Activated CD8-positive, alpha-beta memory T cell treated with anti-CD3 and anti-CD28 coated beads for 24 hours (primary cell): Measurements from ENCODE around the gene ATP6V1E1.
"Not testable (repeated sequence)": the region's sequence is repeated elsewhere in the genome, so short reads cannot be mapped to it uniquely, and the experiment has no call there.

Experiments
- DNase-seq: peaks from one replicate; pipeline ENCODE4 v3.0.0-alpha.2; 2020

Gene ATP6V1E1

DNA sequence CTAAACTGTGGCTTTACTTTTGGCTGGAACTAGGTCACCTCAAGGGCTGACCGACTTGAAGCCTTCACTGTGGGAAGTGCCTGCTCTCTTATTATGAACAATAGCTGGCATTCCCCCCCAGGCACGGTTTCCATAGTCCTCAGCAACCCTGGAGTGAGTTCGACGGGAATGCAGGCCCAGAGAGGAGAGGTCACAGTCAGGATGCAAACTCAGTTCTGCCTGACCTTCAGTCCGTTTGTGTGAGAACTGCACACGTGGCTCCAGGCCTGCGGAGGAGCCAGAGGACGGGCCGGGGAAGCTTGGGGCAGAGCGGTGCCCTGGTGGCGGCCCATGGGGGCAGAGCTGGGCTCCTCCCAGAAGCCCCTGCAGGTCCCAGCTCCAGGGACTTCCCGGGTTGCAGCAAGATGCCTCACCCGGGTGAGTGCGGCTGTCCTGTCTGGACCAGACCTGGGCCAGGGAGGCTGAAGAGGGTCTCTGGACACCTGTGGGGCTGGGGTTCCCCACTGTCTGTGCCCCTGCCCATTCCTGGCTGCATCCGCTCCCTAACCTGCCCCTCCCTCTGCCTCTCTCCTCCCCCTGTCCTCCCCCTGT is 48.0 kb downstream of the ATP6V1E1 start:
- DNase-seq = no peak

DNA sequence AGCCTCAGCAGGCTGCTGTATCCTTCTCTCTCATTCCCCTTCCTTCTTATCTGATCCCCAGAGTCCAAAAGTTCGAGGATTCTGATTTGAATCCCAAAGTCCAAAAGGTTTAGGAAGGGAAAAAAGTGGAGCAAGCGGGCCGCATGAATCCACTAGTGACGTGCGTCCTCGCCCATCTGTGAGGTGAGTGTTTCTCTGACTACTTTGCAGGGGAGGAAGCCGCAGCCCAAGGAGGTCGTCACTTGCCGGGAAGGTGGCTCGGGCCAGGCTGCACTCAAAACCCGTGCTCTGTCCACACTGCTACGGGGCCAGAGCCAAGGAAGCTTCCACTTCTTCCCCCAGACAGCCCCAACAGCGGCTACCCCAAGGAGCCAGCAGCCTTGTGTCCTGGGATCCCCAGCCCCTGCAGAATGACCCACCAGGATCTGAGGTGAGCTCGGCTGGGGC is 49.0 kb downstream of the ATP6V1E1 start:
- no peak for DNase-seq

DNA sequence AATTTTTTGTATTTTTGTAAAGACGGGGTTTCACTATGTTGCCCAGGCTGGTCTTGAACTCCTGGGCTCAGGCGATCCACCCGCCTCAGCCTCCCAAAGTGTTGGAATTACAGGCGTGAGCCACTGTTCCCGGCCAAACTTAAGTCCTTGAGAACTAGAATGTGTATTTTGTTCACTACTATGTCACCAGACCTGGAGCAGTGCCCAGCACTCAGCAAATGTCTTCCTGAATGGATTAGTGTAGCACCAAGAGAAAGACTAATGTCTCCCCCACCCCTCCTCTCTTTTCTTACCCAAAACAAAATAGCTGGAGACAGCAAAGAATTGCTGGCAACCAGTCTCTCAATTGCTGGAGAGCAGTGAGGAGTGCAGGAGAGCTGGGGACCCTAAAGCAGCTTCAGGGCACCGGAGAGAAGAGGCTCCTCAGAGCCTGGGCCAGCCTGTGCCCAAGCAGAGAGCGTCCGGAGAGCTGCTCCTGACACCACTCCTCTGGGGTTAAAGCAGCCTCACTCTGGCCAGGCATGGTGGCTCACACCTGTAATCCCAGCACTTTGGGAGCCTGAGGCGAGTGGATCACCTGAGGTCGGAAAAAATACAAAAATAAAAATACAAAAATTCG is 50.3 kb downstream of the ATP6V1E1 start:
- no peak for DNase-seq

DNA sequence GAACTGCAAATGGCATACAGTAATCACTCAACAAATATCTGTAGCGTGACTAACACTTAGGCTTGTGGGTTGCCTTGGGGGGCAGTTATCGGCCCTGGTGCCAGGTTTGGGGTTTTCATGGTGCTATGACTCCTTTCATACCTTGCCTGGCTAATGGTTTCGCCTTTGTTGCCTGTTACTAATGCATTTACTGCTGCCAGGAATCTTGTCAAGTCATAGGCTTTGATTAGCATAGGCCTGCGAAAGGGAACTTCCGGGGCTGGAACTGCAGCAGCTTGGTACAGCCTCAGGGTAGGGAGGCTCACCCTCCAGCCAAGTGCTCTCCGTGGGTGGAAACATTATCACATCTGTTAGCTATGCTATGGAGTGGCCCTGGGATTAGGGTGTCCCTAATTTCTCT is 52.1 kb downstream of the ATP6V1E1 start:
- no peak for DNase-seq

DNA sequence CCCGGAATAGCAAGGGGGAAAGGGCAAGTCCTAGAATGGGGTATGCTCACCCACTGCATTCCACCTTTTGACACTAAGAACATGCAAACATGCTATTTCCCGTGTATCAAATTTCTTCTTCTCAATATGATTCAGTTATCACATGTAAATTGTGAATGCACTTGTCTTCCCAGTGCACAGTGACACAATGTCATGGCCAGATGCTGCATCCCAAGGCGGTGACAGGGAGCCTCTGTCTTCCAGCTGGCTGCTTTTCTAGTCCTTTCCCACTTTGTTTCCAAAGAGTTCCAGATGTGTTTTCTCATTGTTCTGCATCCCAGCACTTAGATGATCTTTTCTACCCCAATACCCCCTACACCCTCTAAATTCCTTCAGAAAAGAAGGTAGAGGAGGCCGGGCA is 52.9 kb downstream of the ATP6V1E1 start:
- DNase-seq = no peak

DNA sequence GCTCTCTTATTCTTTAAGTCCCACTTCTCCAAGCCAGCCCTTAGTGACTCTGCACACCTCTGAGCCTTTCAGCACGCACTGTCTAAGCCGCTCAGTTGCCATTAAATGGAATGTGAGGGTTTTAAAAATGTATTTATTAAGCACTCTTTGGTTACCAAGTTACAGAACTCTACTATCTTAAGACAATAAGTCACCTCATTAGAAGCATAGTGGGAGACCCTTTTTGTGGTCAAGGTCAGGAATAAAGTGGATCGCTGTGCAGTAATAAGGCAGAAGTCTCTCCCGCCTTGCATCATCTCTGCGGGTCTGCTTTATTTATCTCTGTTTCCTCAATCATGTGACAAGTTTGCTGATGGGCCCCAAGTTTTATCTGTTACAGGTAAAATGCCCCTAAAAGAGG is 53.4 kb downstream of the ATP6V1E1 start:
- no peak for DNase-seq

GRCh38 chr22:17570851-17571631 is 57.5 kb downstream of the ATP6V1E1 start:
- DNase-seq = no peak

DNA sequence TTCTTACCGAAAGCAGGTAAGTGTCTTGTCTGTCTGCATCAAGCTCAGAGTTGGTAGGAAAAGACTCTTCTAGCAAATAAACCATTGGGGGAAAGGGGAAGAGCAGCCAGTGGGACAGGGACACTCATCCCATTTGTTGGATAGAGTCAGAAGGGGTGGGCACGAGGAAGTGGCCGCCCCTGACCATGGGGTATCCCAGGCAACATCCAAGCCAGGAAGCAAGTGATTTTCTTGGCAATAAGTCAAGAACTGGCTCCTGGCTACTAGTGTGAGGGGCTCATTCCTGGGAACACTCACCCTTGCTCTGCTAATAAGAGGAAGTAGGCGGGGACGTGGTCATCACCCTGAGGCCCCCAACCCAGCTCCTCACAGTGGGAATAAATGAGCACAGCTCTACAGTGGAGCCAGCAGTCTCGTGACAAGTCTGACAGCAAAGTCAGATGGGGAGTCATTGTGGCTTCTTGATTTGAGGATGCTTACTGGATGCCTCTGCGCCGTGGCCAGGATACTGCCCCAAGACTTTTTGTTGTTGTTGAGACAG is 58.5 kb downstream of the ATP6V1E1 start:
- DNase-seq = no peak

DNA sequence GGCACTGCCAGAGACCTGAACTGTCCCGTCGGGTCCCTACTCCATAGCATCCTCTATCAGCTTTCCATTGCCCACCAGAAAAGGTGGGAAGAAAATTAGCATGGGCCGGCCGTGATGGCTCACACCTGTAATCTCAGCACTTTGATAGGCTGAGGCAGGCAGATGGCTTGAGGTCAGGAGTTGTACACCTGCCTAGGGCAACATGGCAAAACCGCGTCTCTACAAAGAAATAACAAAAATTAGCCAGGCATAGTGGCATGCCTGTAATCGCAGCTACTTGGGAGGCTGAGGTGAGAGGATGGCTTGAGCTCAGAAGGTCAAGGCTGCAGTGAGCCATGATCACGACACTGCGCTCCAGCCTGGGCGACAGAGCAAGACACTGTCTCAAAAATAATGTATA is 61.8 kb downstream of the ATP6V1E1 start:
- no peak for DNase-seq

DNA sequence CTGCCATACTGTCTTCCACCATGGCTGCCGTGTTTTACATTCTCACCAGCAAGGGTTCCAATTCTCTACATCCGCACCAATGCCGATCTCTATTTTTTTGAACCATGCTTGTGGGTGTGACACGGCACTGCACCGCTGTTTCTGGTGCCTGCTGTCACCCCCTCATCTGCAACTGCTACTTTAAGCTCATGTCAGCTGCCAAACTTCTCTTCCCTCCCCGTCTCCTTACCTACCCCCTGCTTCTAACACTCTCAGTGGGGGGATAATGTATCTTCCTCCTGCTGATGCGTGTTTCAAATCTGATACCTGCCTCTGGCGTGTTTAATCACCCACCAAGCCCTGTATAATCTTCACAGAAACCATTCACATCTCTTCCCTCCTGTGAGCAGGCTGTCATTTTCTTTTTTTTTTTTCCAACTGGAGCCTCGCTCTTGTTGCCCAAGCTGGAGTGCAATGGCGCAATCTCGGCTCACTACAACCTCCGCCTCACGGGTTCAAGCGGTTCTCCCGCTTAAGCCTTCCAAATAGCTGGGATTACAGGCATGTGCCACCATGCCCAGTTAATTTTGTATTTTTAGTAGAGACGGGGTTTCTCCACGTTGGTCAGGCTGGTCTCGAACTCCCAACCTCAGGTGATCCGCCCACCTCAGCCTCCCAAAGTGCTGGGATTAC is 62.4 kb downstream of the ATP6V1E1 start:
- not testable (repeated sequence) for DNase-seq

GRCh38 chr22:17563936-17564391 is 64.6 kb downstream of the ATP6V1E1 start:
- DNase-seq = no peak

- no peak for DNase-seq
Measured at GRCh38 chr22:17562906-17563870, 65.4 kb downstream of the ATP6V1E1 start, which contains the start of gene SLC25A18. SLC25A18 (plus strand) TSS chr22:17563498; CDS start chr22:17579945, 16,447 bp downstream.

DNA sequence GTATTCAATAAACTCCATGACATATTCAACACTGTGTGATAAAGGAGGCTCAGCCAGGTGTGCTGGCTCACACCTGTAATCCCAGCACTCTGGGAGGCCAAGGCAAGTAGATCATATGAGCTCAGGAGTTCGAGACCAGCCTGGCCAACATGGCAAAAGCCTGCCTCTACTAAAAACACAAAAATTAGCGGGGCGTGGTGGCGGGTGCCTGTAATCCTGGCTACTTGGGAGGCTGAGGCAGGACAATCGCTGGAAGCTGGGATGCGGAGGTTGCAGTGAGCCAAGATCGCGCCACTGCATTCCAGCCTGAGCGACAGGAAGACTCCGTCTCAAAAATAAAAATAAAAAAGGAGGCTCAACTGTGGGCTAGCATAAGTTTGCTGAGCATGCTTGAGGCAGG is 69.4 kb downstream of the ATP6V1E1 start:
- DNase-seq = no peak

- DNase-seq = no peak
Measured at GRCh38 chr22:17554814-17555213, 73.7 kb downstream of the ATP6V1E1 start.

DNA sequence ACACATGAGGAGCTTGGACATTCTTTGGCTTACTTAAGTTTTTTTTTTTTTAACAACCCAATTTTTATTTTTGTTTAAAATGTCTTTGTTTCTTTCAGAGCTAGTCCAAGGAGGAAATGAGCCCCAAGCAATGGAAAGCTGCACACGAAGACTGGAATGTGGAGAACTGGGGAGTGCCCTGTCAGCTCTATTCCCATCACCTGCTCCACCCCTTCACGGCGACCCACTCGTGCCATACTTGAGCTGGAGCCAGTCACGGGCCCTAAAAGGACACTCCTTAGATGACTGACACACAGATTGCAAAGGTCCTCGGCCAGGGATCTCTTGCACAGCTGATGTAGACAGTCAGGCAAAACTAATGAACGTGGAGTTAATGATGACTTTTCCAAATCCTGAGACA is 75.8 kb downstream of the ATP6V1E1 start:
- no peak for DNase-seq

DNA sequence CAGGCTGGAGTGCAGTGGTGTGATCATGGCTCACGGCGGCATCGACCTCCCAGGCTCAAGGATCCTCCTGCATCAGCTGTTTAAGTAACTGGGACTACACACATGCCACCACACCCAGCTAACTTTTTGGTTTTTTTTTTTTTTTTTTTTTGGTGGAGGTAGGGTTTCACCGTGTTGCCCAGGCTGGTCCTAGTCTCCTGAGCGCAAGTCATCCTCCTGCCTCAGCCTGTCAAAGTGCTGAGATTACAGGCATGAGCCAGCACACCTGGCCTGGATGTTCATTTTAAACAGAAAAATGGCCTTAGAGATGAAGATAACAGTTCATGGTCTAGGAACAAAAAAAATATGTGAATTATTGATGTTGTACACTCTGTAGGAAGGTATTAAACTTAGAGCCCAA is 78.9 kb downstream of the ATP6V1E1 start:
- DNase-seq = no peak

GRCh38 chr22:17549183-17549582 is 79.4 kb downstream of the ATP6V1E1 start:
- DNase-seq = no peak

DNA sequence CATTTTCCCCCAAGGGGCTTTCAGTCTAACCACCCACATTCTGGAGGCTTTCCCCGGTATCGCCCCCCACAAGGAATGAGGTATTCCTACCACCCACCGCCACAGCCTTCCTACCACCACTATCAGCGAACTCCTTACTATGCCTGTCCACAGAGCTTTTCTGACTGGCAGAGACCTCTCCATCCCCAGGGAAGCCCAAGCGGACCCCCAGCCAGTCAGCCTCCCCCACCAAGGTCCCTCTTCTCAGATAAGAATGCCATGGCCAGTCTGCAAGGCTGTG is 79.9 kb downstream of the ATP6V1E1 start:
- no peak for DNase-seq

DNA sequence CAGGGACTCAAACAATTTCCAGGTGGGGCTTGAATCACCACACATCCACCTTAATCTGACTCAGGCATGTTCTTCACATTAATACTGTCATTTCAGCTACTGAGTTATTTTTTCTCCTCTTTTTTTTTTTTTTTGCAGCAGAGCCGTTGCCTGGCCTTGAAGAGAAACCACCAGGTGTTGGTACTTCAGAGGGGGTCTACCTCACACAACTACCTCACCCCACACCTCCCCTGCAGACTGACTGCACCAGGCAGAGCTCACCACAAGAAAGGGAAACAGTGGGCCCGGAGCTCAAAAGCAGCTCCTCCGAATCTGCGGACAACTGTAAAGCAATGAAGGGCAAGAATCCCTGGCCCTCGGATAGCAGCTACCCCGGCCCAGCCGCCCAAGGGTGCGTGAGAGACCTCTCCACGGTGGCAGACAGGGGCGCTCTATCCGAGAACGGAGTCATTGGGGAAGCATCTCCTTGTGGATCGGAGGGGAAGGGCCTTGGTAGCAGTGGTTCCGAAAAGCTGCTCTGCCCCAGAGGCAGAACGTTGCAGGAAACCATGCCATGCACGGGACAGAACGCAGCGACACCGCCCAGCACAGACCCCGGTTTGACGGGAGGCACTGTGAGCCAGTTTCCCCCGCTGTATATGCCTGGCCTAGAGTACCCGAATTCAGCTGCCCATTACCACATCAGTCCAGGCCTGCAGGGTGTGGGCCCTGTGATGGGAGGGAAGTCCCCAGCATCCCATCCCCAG is 80.4 kb downstream of the ATP6V1E1 start:
- no peak for DNase-seq

- DNase-seq = no peak
Measured at GRCh38 chr22:17542452-17542851, 86.1 kb downstream of the ATP6V1E1 start.
